ENCODE measurements around the gene WFDC2.

Gene WFDC2

DNA sequence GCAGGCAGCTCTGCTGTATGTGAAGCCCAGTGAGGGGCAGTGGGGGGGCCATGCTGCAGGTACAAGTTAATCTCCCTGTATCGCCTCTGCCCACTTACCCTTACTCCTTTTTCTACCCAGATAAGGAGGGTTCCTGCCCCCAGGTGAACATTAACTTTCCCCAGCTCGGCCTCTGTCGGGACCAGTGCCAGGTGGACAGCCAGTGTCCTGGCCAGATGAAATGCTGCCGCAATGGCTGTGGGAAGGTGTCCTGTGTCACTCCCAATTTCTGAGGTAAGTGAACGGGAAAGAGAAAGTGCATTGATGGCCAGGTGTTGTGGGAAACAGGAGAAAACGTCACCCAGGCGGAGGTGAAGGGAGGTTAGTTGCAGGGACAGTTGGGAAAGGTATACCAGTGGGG is 10.3 kb downstream of the WFDC2 start:
- Histone ChIP-seq H3K27ac (no peak overlapping the region), H3K4me1 (peaks cover 0 to 10% (median 0%) of the 10 kb centered on the region in 10 experiments; a peak in 3 of 20 replicates), H4K20me1 (no peaks in the 10 kb centered on the region), H3K36me3 (no peaks in the 10 kb centered on the region), H3K27me3 (no peaks in the 10 kb centered on the region), H3K4me3 (no peak overlapping the region), H3K9me3 (replicated peaks in 1 of 11) (peaks cover 0 to 11% (median 0%) of the 10 kb centered on the region in 11 experiments; a peak in 3 of 22 replicates), H3K4me2 (no peak overlapping the region), H3K9ac (no peak overlapping the region)
- no peak for TF ChIP-seq Cebpa-rat (IDR thresholded peaks at IDR 0.05)

DNA sequence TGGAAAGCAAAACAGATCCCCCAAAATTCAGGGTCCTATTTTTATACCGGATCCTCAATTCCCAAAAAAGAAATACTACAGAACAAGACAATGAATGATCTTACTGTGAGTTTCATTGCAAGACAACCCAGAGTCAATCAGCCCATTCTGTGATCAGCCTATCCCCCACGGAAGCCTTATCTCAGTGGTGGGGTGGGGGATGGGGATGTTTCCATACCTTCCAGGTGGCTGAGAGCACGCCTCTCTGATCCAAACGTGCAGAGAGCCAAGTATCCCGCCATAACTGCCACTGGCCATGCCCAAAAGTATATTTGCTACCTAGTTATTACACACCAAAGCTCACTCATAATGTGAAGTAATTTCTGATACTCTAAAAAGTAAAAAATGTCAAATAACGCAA is 15.1 kb downstream of the WFDC2 start:
- H3K9ac ChIP-seq = no peak overlapping the region
- no peak for TF ChIP-seq Cebpa-rat (IDR thresholded peaks at IDR 0.05)

GRCh38 chr20:45485388-45485787 is 15.8 kb downstream of the WFDC2 start:
- no peaks in the 10 kb centered on the region for H3K4me1 ChIP-seq
- no peak overlapping the region for H3K9ac ChIP-seq
- no peak overlapping the region for H3K4me2 ChIP-seq
- H4K20me1 ChIP-seq = no peaks in the 10 kb centered on the region
- H3K4me3 ChIP-seq = no peak overlapping the region
- H3K9me3 ChIP-seq (replicated peaks in 1 of 11) = no peaks in the 10 kb centered on the region
- no peaks in the 10 kb centered on the region for H3K36me3 ChIP-seq
- H3K27ac ChIP-seq = no peak overlapping the region
- TF ChIP-seq Cebpa-rat (IDR thresholded peaks at IDR 0.05) = no peak
- H3K27me3 ChIP-seq = no peaks in the 10 kb centered on the region

More for the DNA sequence above, 15.1 kb downstream of the WFDC2 start:
- Histone ChIP-seq H3K4me1 (no peaks in the 10 kb centered on the region), H3K4me3 (no peak overlapping the region), H3K36me3 (no peaks in the 10 kb centered on the region), H3K27me3 (no peaks in the 10 kb centered on the region), H3K27ac (no peak overlapping the region), H3K9me3 (replicated peaks in 1 of 11) (no peaks in the 10 kb centered on the region), H3K4me2 (no peak overlapping the region), H4K20me1 (no peaks in the 10 kb centered on the region)

DNA sequence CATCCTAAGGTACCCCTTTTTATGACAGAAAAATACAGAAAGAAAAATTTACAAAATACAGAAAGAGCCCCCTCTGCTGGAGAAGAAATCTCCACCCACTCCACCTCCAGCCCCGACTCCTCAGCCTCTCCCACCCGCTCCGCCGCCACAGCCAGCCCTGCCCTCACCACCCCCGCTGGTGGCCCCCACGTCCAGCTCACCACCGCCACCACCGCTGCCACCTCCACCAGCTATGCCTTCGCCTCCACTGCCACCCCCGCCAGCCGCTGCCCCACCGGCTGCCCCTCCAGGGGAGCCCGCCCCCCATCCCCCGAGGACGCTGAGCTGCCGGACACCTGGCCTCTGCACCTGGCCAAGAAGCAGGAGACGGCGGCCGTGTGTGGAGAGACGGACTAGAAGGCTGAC is 17.7 kb downstream of the WFDC2 start:
- no peaks in the 10 kb centered on the region for H3K36me3 ChIP-seq
- no peaks in the 10 kb centered on the region for H3K27me3 ChIP-seq
- H3K4me3 ChIP-seq = no peak overlapping the region
- H4K20me1 ChIP-seq = no peaks in the 10 kb centered on the region
- no peak for TF ChIP-seq Cebpa-rat (IDR thresholded peaks at IDR 0.05)
- no peaks in the 10 kb centered on the region for H3K4me1 ChIP-seq
- no peak overlapping the region for H3K9ac ChIP-seq
- H3K9me3 ChIP-seq (replicated peaks in 1 of 11) = no peaks in the 10 kb centered on the region
- no peak overlapping the region for H3K4me2 ChIP-seq
- H3K27ac ChIP-seq = no peak overlapping the region

DNA sequence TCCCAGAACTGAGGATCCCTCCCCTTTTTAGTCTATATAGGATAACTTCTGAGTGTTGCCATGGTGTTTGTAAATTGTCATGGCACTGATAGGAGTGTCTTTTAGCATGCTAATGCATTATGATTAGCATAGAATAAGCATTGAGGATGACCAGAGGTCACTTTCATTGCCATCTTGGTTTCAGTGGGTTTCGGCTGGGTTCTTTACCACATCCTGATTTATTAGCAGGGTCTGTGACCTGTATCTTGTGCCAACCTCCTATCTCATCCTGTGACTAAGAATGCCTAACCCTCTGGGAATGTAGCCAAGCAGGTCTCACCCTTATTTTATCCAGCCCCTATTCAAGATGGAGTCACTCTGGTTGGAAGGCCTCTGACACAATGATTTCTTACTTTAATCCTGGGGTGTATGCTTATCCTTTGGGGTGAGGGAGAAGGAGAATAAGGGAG is 19.6 kb downstream of the WFDC2 start:
- Histone ChIP-seq H3K36me3 (no peaks in the 10 kb centered on the region), H3K27ac (no peak overlapping the region), H3K4me1 (no peaks in the 10 kb centered on the region), H3K9ac (no peak overlapping the region), H3K4me3 (no peak overlapping the region), H3K9me3 (replicated peaks in 1 of 11) (no peaks in the 10 kb centered on the region), H3K4me2 (no peak overlapping the region), H3K27me3 (no peaks in the 10 kb centered on the region), H4K20me1 (no peaks in the 10 kb centered on the region)
- TF ChIP-seq Cebpa-rat (IDR thresholded peaks at IDR 0.05) = no peak

DNA sequence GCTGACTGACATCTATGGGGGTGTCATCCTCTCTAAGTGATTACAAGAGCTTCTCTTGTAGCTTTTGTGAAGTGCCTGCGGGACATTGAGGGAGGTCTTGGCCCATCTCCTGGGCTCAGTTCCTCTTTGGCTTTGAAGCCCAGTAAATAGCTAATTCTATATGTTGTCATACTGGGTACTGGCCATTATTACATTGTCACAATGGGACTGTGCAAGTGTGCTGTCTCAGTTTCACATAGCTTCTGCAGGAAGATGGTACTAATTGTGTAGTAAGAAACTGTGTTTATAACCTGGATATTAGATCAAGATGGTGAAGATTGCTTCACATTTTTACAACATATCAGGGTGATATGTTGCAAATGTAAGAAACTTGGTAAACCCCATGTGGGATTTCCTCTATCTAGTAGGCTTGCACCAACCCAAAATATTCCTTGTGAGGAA is 26.0 kb downstream of the WFDC2 start:
- H4K20me1 ChIP-seq = no peaks in the 10 kb centered on the region; a peak in 1 of 22 replicates
- TF ChIP-seq Cebpa-rat (IDR thresholded peaks at IDR 0.05) = no peak
- H3K9me3 ChIP-seq (replicated peaks in 1 of 11) = no peaks in the 10 kb centered on the region
- peaks cover 0 to 22% (median 10%) of the 10 kb centered on the region in 10 experiments; a peak in 10 of 20 replicates for H3K4me1 ChIP-seq
- H3K9ac ChIP-seq = no peak overlapping the region
- H3K4me2 ChIP-seq = no peak overlapping the region
- no peaks in the 10 kb centered on the region for H3K36me3 ChIP-seq
- H3K4me3 ChIP-seq = no peak overlapping the region
- H3K27me3 ChIP-seq = no peaks in the 10 kb centered on the region
- H3K27ac ChIP-seq = no peak overlapping the region

GRCh38 chr20:45496166-45496565 is 26.6 kb downstream of the WFDC2 start:
- H3K4me1 ChIP-seq = peaks cover 0 to 22% (median 10%) of the 10 kb centered on the region in 10 experiments; a peak in 10 of 20 replicates
- H3K9me3 ChIP-seq (replicated peaks in 1 of 11) = no peaks in the 10 kb centered on the region
- no peaks in the 10 kb centered on the region; a peak in 1 of 22 replicates for H4K20me1 ChIP-seq
- H3K9ac ChIP-seq = no peak overlapping the region
- H3K4me2 ChIP-seq = no peak overlapping the region
- H3K36me3 ChIP-seq = no peaks in the 10 kb centered on the region
- TF ChIP-seq Cebpa-rat (IDR thresholded peaks at IDR 0.05) = no peak
- no peaks in the 10 kb centered on the region for H3K27me3 ChIP-seq
- H3K4me3 ChIP-seq = no peak overlapping the region
- no peak overlapping the region for H3K27ac ChIP-seq

- no peaks in the 10 kb centered on the region for H3K27me3 ChIP-seq
- no peaks in the 10 kb centered on the region for H3K9me3 ChIP-seq (replicated peaks in 1 of 11)
- no peak for TF ChIP-seq Cebpa-rat (IDR thresholded peaks at IDR 0.05)
- H3K36me3 ChIP-seq = no peaks in the 10 kb centered on the region
- peaks cover 0 to 22% (median 10%) of the 10 kb centered on the region in 10 experiments; a peak in 10 of 20 replicates for H3K4me1 ChIP-seq
- no peak overlapping the region for H3K9ac ChIP-seq
- no peaks in the 10 kb centered on the region; a peak in 1 of 22 replicates for H4K20me1 ChIP-seq
- H3K4me3 ChIP-seq = no peak overlapping the region
- H3K27ac ChIP-seq = no peak overlapping the region
- peak overlapping the region in 5 of 11 experiments; percentile 30 to 64 (median 44); a peak in 7 of 22 replicates for H3K4me2 ChIP-seq
Observed at GRCh38 chr20:45497971-45498494, 28.5 kb downstream of the WFDC2 start.

GRCh38 chr20:45500022-45500421 is 30.5 kb downstream of the WFDC2 start:
- peaks cover 0 to 22% (median 10%) of the 10 kb centered on the region in 10 experiments; a peak in 10 of 20 replicates for H3K4me1 ChIP-seq
- H4K20me1 ChIP-seq = no peaks in the 10 kb centered on the region; a peak in 1 of 22 replicates

GRCh38 chr20:45501600-45501999 is 32.0 kb downstream of the WFDC2 start:
- no peaks in the 10 kb centered on the region for H3K36me3 ChIP-seq
- no peaks in the 10 kb centered on the region for H3K9me3 ChIP-seq (replicated peaks in 1 of 11)
- no peak overlapping the region for H3K27ac ChIP-seq
- no peaks in the 10 kb centered on the region; a peak in 1 of 22 replicates for H4K20me1 ChIP-seq
- TF ChIP-seq Cebpa-rat (IDR thresholded peaks at IDR 0.05) = no peak
- H3K4me3 ChIP-seq = no peak overlapping the region
- H3K4me1 ChIP-seq = peaks cover 0 to 22% (median 10%) of the 10 kb centered on the region in 10 experiments; a peak in 10 of 20 replicates
- no peaks in the 10 kb centered on the region for H3K27me3 ChIP-seq
- no peak overlapping the region for H3K9ac ChIP-seq
- H3K4me2 ChIP-seq = no peak overlapping the region

More at GRCh38 chr20:45500022-45500421, 30.5 kb downstream of the WFDC2 start:
- no peaks in the 10 kb centered on the region for H3K27me3 ChIP-seq
- no peaks in the 10 kb centered on the region for H3K36me3 ChIP-seq
- H3K27ac ChIP-seq = no peak overlapping the region
- peak overlapping the region in 2 of 11 experiments; percentile 44 to 58; a peak in 2 of 22 replicates for H3K4me2 ChIP-seq
- no peak overlapping the region for H3K9ac ChIP-seq
- no peak overlapping the region for H3K4me3 ChIP-seq
- no peak for TF ChIP-seq Cebpa-rat (IDR thresholded peaks at IDR 0.05)
- no peaks in the 10 kb centered on the region for H3K9me3 ChIP-seq (replicated peaks in 1 of 11)

Data from BLaER1 treated with 17β-estradiol and CSF1 and Interleukin-3, amounts not matched to agents 10 nM and 100 nM (cell line).